Spleen (tissue), 7 donors: ENCODE measurements around the gene PP2D1.

Source experiments
- POLR2A ChIP-seq, 3 donors: fragments of 450-650 bp; IDR thresholded peaks; one replicate each; pipeline ENCODE4 v1.5.1; 2017; ENCODE audit warnings: antibody characterized with exemption in 3 of 3, mild to moderate bottlenecking in 1 of 3
- TF ChIP-seq, protein P1 (sequence below), 11 experiments: fragments of 200-600 bp in 7 of 11; fragments of 450-650 bp in 4 of 11; sonication (generic) in 4 of 11; IDR thresholded peaks in 8 of 11; conservative IDR thresholded peaks in 3 of 11; 1 replicate in 7 of 11; 2 replicates in 4 of 11; pipeline versions ENCODE4 v1.4.0 to v1.8.0; 2016 to 2021; ENCODE audit warnings: antibody characterized with exemption in 11 of 11, inconsistent platforms in 4 of 11, mild to moderate bottlenecking in 1 of 11
- donor health status: DM: no; HTN: no; CAD: no; lungs with moderate emphysema.
- donor health status: DM: no; HTN: no; CAD: no.
- donor health status: DM: no; HTN: no; CAD: no.

- TF ChIP-seq, protein P1, sequence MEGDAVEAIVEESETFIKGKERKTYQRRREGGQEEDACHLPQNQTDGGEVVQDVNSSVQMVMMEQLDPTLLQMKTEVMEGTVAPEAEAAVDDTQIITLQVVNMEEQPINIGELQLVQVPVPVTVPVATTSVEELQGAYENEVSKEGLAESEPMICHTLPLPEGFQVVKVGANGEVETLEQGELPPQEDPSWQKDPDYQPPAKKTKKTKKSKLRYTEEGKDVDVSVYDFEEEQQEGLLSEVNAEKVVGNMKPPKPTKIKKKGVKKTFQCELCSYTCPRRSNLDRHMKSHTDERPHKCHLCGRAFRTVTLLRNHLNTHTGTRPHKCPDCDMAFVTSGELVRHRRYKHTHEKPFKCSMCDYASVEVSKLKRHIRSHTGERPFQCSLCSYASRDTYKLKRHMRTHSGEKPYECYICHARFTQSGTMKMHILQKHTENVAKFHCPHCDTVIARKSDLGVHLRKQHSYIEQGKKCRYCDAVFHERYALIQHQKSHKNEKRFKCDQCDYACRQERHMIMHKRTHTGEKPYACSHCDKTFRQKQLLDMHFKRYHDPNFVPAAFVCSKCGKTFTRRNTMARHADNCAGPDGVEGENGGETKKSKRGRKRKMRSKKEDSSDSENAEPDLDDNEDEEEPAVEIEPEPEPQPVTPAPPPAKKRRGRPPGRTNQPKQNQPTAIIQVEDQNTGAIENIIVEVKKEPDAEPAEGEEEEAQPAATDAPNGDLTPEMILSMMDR (IDR thresholded peaks at IDR 0.05 in 8 of 11, conservative IDR thresholded peaks at IDR 0.05 in 3 of 11), result no peak
- TF ChIP-seq POLR2A (IDR thresholded peaks at IDR 0.05), result no peak
These were observed 34.5 kb upstream of the PP2D1 start for GRCh38 chr3:20046556-20046955.
